AG04449 (cell line): ENCODE results near the gene POLE3.

Experiments
- CTCF ChIA-PET: fragments of 350-600 bp; formaldehyde crosslinking; extraction: SDS; loops from one replicate; lab custom pipeline; 2021; ENCODE audit warnings: antibody characterized with exemption; lab: Yijun Ruan, JAX
- POLR2A ChIA-PET: fragments of 400-600, 350-600 bp; formaldehyde crosslinking; extraction: SDS; loops from one replicate; lab custom pipeline; 2020; ENCODE audit warnings: antibody characterized with exemption, inconsistent platforms; lab: Yijun Ruan, JAX
- DNase-seq: peaks from one replicate; pipeline ENCODE4 v3.0.0-alpha.2; 2010; ENCODE audit warnings: low read depth, low spot score
- H3K4me3 ChIP-seq: 2 replicates; pipeline ENCODE4 v1.5.1; 2011; ENCODE audit warnings: low read depth, mild to moderate bottlenecking, control low read depth, low read length
- TF ChIP-seq, protein P1 (sequence below): IDR thresholded peaks from one replicate; pipeline ENCODE4 v1.5.1; 2011; ENCODE audit warnings: mild to moderate bottlenecking, moderate library complexity, low read length, control low read depth, inconsistent platforms; ENCODE audit not compliant: insufficient read depth; ENCODE audit errors: missing control alignments

POLE3 gene

DNA sequence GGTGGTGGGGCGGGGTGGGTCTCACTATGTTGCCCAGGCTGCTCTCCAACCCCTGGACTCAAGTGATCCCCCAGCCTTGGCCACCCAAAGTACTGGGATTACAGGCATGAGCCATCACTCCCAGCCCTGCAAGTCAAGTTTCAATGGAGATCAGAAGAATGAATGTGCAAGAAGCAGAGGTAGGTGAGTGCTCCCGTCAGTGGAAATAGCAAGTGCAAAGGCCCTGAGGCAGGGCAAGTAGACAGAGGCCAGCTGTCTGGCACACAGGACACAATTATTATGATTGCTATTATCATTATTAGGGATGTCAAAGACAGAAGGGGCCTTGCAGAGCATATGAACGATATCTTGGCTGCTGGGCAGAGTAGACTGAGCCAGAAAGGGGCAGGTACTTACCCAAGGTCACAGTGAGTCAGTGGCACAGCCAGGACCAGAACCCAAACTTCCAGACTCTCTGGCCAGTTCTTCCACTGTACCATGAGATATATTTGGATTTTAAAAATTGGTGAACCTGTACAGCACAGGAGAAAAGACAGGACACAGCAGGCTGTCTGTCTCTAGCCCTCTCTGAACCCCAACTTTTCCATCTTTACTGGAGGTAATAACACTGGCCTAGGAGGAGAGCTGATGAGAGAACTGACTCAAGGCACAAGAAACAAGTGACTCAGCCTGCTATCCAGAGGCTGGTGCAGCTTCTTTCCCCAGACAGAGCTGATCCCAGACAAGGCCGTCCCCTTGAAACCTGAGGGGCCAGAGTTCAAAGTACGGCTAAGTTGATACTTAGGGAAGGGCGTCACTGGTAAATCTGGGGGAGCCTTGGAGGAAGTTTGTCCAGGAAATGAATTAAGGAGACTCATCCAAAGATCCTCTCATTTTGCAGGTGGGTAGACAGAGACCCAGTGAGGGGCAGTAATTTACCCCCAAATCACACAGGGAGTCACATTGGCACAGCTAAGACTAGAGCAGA is 35.1 kb downstream of the POLE3 start:
- CTCF ChIA-PET = interaction anchor here (0.6 to 2.0 kb wide), 2 partner anchors 26 to 335 kb away, joined by 3 to 11 read pairs; partner anchors contain the start of gene ALAD
- TF ChIP-seq, protein P1, sequence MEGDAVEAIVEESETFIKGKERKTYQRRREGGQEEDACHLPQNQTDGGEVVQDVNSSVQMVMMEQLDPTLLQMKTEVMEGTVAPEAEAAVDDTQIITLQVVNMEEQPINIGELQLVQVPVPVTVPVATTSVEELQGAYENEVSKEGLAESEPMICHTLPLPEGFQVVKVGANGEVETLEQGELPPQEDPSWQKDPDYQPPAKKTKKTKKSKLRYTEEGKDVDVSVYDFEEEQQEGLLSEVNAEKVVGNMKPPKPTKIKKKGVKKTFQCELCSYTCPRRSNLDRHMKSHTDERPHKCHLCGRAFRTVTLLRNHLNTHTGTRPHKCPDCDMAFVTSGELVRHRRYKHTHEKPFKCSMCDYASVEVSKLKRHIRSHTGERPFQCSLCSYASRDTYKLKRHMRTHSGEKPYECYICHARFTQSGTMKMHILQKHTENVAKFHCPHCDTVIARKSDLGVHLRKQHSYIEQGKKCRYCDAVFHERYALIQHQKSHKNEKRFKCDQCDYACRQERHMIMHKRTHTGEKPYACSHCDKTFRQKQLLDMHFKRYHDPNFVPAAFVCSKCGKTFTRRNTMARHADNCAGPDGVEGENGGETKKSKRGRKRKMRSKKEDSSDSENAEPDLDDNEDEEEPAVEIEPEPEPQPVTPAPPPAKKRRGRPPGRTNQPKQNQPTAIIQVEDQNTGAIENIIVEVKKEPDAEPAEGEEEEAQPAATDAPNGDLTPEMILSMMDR = no peak
- POLR2A ChIA-PET = no interaction called here
- no peak for DNase-seq
- no peak overlapping the region for H3K4me3 ChIP-seq

DNA sequence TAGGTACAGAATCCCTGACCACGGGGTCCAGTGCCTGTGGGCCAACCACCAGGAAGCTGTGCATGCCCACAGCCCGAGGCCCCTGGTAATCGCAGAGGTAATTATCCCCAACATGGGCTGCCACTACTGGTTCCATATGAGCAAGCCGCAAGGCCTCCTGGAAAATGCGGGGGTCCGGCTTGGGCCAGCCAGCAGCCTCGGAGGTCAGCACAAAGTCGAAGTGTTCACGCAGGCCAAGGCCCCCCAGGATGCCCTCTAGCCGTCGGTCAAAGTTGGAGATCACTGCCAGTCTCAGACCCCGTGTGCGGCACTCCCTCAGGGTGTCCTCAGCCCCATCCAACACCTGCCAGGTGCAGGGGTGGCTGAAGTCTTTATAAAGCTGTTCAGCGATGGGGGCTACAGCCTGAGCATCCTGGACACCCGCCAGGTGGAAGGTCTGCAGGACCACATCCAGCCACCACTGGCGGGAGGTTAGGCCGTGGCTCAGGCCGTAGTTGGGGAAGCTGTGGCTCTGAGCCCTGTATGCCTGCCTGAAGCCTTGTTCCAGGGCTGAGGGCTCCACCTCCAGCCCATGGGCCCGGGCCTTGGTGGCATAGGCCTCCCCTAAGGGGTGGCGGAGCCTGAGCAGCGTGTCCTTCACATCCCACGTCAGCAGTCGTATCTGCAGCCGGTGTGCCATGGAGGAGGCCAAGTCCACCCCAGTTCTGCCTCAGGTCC is 36.6 kb downstream of the POLE3 start:
- ChIA-PET POLR2A (no interaction called here), CTCF (interaction anchor here (2.0 kb wide), 1 partner anchor 28 kb away, joined by 11 read pairs; the partner anchor contains the start of gene ALAD)
- DNase-seq = no peak
- H3K4me3 ChIP-seq = no peak overlapping the region
- TF ChIP-seq, protein P1 = no peak

DNA sequence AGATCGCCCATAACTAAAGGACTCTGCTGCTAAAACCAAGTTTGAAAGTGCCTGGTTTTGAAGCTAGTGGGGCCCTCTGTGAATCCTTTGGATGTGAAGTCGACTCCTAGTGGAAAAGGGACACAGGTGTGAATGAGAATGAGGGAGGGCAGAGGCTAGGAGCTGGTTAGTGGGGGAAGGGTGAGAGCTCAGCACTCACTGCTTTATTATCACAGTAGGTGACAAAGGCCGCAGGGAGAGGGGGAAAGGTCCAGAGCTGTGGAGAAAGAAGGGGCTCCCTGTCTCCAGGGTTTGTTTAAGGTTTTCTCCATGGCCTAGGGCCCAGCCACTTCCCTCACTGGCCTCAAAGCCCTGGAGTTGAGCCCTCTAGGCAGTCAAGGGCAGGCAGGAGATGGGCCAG is 37.2 kb downstream of the POLE3 start:
- no peak overlapping the region for H3K4me3 ChIP-seq
- no peak for DNase-seq
- ChIA-PET CTCF (interaction anchor here (2.0 kb wide), 1 partner anchor 28 kb away, joined by 11 read pairs; the partner anchor contains the start of gene ALAD), POLR2A (no interaction called here)
- TF ChIP-seq, protein P1 = no peak

DNA sequence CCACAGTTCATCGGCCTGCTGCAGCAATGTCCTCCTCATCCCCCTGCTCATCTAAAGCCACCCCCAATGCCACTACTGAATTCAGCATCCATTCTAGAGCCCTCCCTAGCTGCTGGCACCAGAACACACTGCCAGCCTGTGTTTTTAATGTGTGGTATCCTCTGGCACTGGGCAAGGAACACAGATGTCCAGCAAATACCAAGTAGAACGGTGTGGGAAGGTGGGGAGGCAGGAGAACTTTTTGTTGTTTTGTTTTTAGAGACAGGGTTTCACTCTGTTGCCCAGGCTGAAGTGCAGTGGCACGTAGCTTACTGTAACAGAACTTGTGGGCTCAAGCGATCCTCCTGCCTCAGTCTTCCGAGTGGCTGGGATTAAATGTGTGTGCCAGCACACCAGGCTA is 38.4 kb downstream of the POLE3 start:
- TF ChIP-seq, protein P1 = no peak
- CTCF ChIA-PET = interaction anchor here (1.4 kb wide), 1 partner anchor 35 kb away, joined by 4 read pairs; no protein-coding TSS in a partner anchor

DNA sequence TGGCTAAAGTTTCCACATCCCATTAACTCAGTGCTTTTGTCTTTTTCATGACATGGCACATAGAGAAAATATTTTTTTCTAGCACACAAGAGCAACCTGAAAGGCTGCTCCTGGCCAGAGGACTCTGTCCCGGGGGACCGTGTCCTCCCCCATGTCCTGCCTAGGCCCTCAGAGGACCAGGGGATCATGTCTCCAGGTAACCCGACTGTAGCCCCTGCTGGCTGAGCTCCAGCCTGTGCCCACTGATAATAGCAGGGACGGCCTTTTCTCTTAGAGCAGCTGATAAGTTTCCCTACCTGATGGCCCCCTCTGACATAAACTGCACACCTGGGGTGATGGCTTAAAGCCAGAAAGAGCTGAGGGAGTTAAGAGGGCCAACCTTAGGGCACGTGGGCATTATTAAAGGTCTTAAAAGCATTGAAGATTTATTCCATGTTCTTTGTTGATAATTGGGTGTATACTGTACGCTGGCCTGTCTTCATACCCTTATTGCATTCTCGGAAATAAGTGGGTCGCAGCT is 39.6 kb downstream of the POLE3 start:
- CTCF ChIA-PET = interaction anchor here (1.0 to 1.7 kb wide), 3 partner anchors 14 to 36 kb away, joined by 3 to 5 read pairs (median 4); partner anchors contain the start of gene ALAD
- POLR2A ChIA-PET = no interaction called here

More for the DNA sequence above, 38.4 kb downstream of the POLE3 start:
- H3K4me3 ChIP-seq = no peak overlapping the region
- DNase-seq = no peak
- POLR2A ChIA-PET = no interaction called here

More for the DNA sequence above, 39.6 kb downstream of the POLE3 start:
- no peak overlapping the region for H3K4me3 ChIP-seq
- TF ChIP-seq, protein P1 = no peak
- DNase-seq = no peak
